Tibial artery (tissue), 4 donors: Measurements from ENCODE around the gene EMC9.

Experiments used
- DNase-seq, 2 donors: peaks; one replicate each; pipeline ENCODE4 v3.0.0-alpha.2; 2019
- H3K27ac ChIP-seq, 2 donors: fragments of 200-600 bp; sonication (generic) in 1 of 2; 1 replicate in 1 of 2; 2 replicates in 1 of 2; pipeline ENCODE4 v1.5.1; 2018 to 2019; ENCODE audit warnings: mild to moderate bottlenecking in 1 of 2
- H3K27me3 ChIP-seq, 2 donors: fragments of 200-600 bp; sonication (generic) in 1 of 2; one replicate each; pipeline versions ENCODE4 v1.5.1 to v1.6.0; 2016 to 2019
- H3K36me3 ChIP-seq, 3 donors: fragments of 200-600 bp; sonication (generic) in 2 of 3; one replicate each; pipeline ENCODE4 v1.5.1; 2016 to 2019; ENCODE audit warnings: mild to moderate bottlenecking in 2 of 3
- H3K4me1 ChIP-seq, 4 donors: fragments of 200-600 bp; sonication (generic) in 2 of 4; 1 replicate in 3 of 4; 2 replicates in 1 of 4; pipeline ENCODE4 v1.5.1; 2016 to 2019
- H3K4me3 ChIP-seq, 2 donors: fragments of 200-600 bp; sonication (generic) in 1 of 2; 1 replicate in 1 of 2; 2 replicates in 1 of 2; pipeline ENCODE4 v1.5.1; 2018 to 2019; ENCODE audit warnings: mild to moderate bottlenecking in 2 of 2
- H3K9me3 ChIP-seq, 3 donors: fragments of 200-600 bp; sonication (generic) in 1 of 3; one replicate each; pipeline ENCODE4 v1.5.1; 2016 to 2019
- intact Hi-C: fragments of 100-400 bp; cut with DNase I; formaldehyde crosslinking; loops from one replicate; pipeline ENCODE4 v1.15.0; 2023; ENCODE audit warnings: low total_unique reads
- TF ChIP-seq, protein P1 (sequence below), 2 experiments: fragments of 200-600 bp in 1 of 2; fragments of 450-650 bp in 1 of 2; IDR thresholded peaks; one replicate each; pipeline ENCODE4 v1.5.1; 2017 to 2019; ENCODE audit warnings: antibody characterized with exemption in 2 of 2, mild to moderate bottlenecking in 1 of 2, moderate library complexity in 1 of 2

EMC9 gene

GRCh38 chr14:24150061-24150460 is 8.7 kb upstream of the EMC9 start:
- H3K4me3 ChIP-seq: no peak overlapping the region
- no peak for DNase-seq
- H3K27ac ChIP-seq: no peak overlapping the region
- H3K9me3 ChIP-seq: no peaks in the 10 kb centered on the region
- H3K4me1 ChIP-seq: peaks cover 12 to 31% (median 22%) of the 10 kb centered on the region in 4 donors
- peaks cover 42 to 64% (median 58%) of the 10 kb centered on the region in 3 donors for H3K36me3 ChIP-seq
- TF ChIP-seq, protein P1, sequence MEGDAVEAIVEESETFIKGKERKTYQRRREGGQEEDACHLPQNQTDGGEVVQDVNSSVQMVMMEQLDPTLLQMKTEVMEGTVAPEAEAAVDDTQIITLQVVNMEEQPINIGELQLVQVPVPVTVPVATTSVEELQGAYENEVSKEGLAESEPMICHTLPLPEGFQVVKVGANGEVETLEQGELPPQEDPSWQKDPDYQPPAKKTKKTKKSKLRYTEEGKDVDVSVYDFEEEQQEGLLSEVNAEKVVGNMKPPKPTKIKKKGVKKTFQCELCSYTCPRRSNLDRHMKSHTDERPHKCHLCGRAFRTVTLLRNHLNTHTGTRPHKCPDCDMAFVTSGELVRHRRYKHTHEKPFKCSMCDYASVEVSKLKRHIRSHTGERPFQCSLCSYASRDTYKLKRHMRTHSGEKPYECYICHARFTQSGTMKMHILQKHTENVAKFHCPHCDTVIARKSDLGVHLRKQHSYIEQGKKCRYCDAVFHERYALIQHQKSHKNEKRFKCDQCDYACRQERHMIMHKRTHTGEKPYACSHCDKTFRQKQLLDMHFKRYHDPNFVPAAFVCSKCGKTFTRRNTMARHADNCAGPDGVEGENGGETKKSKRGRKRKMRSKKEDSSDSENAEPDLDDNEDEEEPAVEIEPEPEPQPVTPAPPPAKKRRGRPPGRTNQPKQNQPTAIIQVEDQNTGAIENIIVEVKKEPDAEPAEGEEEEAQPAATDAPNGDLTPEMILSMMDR (IDR thresholded peaks at IDR 0.05): no peak
- intact Hi-C loops: loop anchor here (5.0 kb wide), 1 partner anchor 93 kb away; no protein-coding TSS in a partner anchor
- H3K27me3 ChIP-seq: no peaks in the 10 kb centered on the region

DNA sequence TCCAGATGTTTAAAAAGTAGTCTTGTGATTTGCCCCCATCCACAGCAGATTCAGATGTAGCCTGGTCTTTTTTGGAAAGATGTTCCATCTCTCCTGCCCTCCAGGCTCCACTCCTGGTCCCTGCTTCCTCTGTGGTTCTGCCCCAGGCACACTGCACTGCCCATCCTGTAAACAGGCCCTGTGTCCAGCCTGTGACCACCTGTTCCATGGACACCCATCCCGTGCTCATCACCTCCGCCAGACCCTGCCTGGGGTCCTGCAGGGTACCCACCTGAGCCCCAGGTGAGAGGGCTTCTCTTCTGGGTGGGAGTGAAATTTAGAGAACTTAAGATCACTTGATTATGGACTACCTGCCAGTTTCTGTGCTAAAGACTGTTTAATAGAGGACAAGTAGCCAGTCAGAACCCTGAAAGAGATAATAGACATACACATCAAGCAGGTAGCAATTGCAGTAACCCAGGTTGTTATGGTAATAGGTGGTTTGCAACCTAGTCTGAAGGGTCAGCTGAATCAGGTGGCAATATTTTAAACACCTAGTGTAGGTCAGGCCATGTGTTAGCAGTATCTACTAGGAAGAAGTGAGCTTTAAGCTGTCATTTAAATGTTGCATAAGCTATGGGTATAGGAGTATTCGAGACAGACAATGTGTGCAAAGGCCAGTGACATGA is 8.0 kb upstream of the EMC9 start:
- H3K4me1 ChIP-seq: peaks cover 12 to 31% (median 23%) of the 10 kb centered on the region in 4 donors
- TF ChIP-seq, protein P1 (IDR thresholded peaks at IDR 0.05): no peak
- peaks cover 36 to 58% (median 51%) of the 10 kb centered on the region in 3 donors for H3K36me3 ChIP-seq
- no peaks in the 10 kb centered on the region for H3K9me3 ChIP-seq
- intact Hi-C loops: loop anchor here (5.0 kb wide), 1 partner anchor 38 kb away; the partner anchor contains the start of gene IPO4
- no peak for DNase-seq
- H3K27me3 ChIP-seq: no peaks in the 10 kb centered on the region
- no peak overlapping the region for H3K4me3 ChIP-seq
- no peak overlapping the region for H3K27ac ChIP-seq

- peaks cover 36 to 44% (median 43%) of the 10 kb centered on the region in 3 donors for H3K36me3 ChIP-seq
- no peaks in the 10 kb centered on the region for H3K9me3 ChIP-seq
- TF ChIP-seq, protein P1 (IDR thresholded peaks at IDR 0.05): no peak
- intact Hi-C loops: loop anchor here (5.0 kb wide), 1 partner anchor 39 kb away; the partner anchor contains the start of gene IPO4
- H3K4me1 ChIP-seq: peaks cover 12 to 31% (median 23%) of the 10 kb centered on the region in 4 donors
- no peaks in the 10 kb centered on the region for H3K27me3 ChIP-seq
- peak overlapping the region; percentile 79 to 92 for H3K4me3 ChIP-seq
- peak overlapping the region; percentile 86 to 87 for H3K27ac ChIP-seq
- DNase-seq: peak in 1 of 2 donors; percentile 33
Observed at GRCh38 chr14:24147761-24148428, 6.5 kb upstream of the EMC9 start.

DNA sequence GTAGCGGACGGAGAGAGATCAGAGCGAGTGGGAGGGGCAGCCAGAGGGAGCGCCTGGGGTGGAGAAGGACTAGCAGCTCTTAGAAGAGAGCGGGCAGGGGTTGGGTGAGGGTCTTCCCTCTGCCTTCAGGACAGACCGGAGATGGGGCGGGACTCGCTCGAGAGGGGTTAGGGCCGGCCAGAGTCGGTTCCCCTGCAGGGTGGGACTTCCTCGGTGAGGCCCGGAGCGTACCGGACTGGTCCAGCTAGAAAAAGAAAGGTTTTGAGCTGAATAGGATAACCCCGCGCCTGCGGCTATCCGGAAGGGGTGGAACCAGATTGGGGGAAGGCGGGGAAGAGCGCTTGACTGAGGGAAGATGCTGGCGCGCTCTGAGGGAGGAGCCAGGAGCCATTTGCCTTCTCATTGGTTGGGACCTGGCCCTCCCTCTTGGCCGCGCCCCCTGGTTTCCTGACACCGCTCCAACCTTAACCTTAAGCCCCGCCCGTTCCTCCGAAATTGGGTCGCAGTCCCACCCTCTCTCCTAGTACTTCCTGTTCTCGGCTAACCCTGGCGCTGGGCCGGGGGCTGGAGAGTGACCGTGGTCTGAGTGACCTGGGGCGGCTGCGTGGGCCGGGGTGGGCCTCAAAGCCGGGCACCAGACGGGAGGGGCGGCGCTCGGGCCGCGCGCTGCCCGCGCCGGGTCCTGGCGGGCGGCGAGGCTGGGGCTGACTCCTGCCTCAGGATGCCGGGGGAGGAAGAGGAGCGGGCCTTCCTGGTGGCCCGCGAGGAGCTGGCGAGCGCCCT is 5.8 kb upstream of the EMC9 start, which contains the start of gene RNF31:
RNF31 (plus strand) TSS at position 521 of the 783 bp plus-strand sequence; CDS start at position 722, 201 bp downstream.
- Histone ChIP-seq H3K27ac (peak within 1 kb of the TSS; percentile 86 to 87), H3K27me3 (no peaks in the 10 kb centered on the region), H3K9me3 (no peaks in the 10 kb centered on the region), H3K36me3 (peaks cover 29 to 37% (median 35%) of the 10 kb centered on the region in 3 donors), H3K4me3 (peak within 1 kb of the TSS; percentile 79 to 92), H3K4me1 (peaks cover 12 to 33% (median 25%) of the 10 kb centered on the region in 4 donors)
- TF ChIP-seq, protein P1 (IDR thresholded peaks at IDR 0.05): no peak
- intact Hi-C loops: loop anchor here (5.0 kb wide), 1 partner anchor 40 kb away; the partner anchor contains the start of gene IPO4
- DNase-seq: peak; percentile 99

DNA sequence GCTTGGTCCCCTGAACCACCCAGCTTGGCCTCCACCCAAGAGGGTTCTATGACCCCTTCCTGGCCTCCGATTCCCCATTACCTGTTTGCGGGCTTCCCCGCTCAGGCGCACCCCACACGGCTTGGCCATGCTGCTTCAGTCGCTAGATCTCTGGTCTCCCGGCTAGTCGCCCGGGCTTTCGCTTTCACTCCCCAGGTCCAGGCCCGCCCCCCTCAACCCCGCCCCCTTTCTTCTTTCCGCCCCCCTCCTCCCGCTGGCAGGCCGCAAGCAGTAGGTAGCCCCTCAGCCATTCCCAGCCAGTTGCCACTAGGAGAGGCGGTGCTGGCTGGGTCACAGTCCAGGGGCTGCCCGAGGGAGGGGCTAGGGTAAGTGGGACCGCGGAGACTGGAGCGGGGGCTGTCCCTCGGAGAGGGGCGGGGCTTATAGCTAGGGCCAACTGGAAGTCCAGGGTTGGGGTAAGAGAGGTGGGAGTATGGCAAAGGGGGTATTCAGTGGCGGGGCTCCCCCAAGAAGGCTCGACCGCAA is 5.1 kb upstream of the EMC9 start, which contains the start of gene PSME2:
PSME2 (minus strand) TSS at position 158 of the 525 bp plus-strand sequence; CDS start at position 129, 29 bp downstream.
- Histone ChIP-seq H3K27me3 (no peaks in the 10 kb centered on the region), H3K27ac (peak within 1 kb of the TSS; percentile 86 to 87), H3K36me3 (peaks cover 23 to 30% (median 29%) of the 10 kb centered on the region in 3 donors), H3K4me1 (peaks cover 17 to 37% (median 28%) of the 10 kb centered on the region in 4 donors), H3K9me3 (no peaks in the 10 kb centered on the region), H3K4me3 (peak within 1 kb of the TSS; percentile 79 to 92)
- intact Hi-C loops: loop anchor here (5.0 kb wide), 1 partner anchor 41 kb away; the partner anchor contains the start of gene IPO4
- TF ChIP-seq, protein P1 (IDR thresholded peaks at IDR 0.05): no peak
- peak; percentile 96 to 98 for DNase-seq
